ENCODE data around the gene ARG1.
"Not testable (repeated sequence)": the region's sequence is repeated elsewhere in the genome, so short reads cannot be mapped to it uniquely, and the experiment has no call there.

- not testable (repeated sequence) for TF ChIP-seq CTCF (IDR thresholded peaks at IDR 0.05; ENCODE audit: low read depth, low read length, poor library complexity, severe bottlenecking); EZH2phosphoT487 (IDR thresholded peaks at IDR 0.05; ENCODE audit: borderline replicate concordance, low read length)
These were observed 41.3 kb upstream of the ARG1 start for GRCh38 chr6:131531681-131532080.
